ENCODE data around the gene GGTLC2.
"Not testable (repeated sequence)": the region's sequence is repeated elsewhere in the genome, so short reads cannot be mapped to it uniquely, and the experiment has no call there.

- not testable (repeated sequence) for TF ChIP-seq POLR2AphosphoS5 (IDR thresholded peaks at IDR 0.05); CTCF (IDR thresholded peaks at IDR 0.05; ENCODE audit: poor library complexity, severe bottlenecking); EP300 (conservative IDR thresholded peaks at IDR 0.05; ENCODE audit: poor library complexity, severe bottlenecking)
These were observed 1.6 kb downstream of the GGTLC2 start for GRCh38 chr22:22645969-22646368.

Data from neural cell (in vitro differentiated cells).